HCT116 (cell line): Measurements from ENCODE around the gene KRT24.

ENCODE experiments used
- ELF1 ChIP-seq: IDR thresholded peaks from 2 replicates; pipeline ENCODE4 v1.6.1; 2012; ENCODE audit warnings: low read depth, borderline replicate concordance
- EZH2 ChIP-seq: fragments of 200-600 bp; sonication (generic); IDR thresholded peaks from 2 replicates; pipeline ENCODE4 v1.6.1; 2017; ENCODE audit warnings: antibody characterized with exemption, mixed run types
- POLR2A ChIP-seq: IDR thresholded peaks from 2 replicates; pipeline ENCODE4 v1.7.0; 2011; ENCODE audit warnings: borderline replicate concordance; ENCODE audit not compliant: insufficient read depth, insufficient read length; ENCODE audit errors: extremely low read depth
- POLR2AphosphoS5 ChIP-seq: IDR thresholded peaks from 2 replicates; pipeline ENCODE4 v1.6.1; 2011; ENCODE audit warnings: mild to moderate bottlenecking, low read depth, low read length, moderate library complexity
- TF ChIP-seq, protein P1 (sequence below): IDR thresholded peaks from 2 replicates; pipeline ENCODE4 v1.6.1; 2012
- TF ChIP-seq, protein P2 (sequence below): IDR thresholded peaks from 2 replicates; pipeline ENCODE4 v1.6.1; 2012; ENCODE audit warnings: low read depth
- TF ChIP-seq, protein P3 (sequence below), 3 experiments: fragments of 200-600 bp in 1 of 3; sonication (generic) in 1 of 3; IDR thresholded peaks in 2 of 3; conservative IDR thresholded peaks in 1 of 3; 2 replicates each; pipeline ENCODE4 v1.5.1; 2012 to 2017; ENCODE audit warnings: low read depth in 2 of 3, low read length in 2 of 3, antibody characterized with exemption in 1 of 3, borderline replicate concordance in 1 of 3, control low read depth in 1 of 3, mild to moderate bottlenecking in 1 of 3, mixed read lengths in 1 of 3, mixed run types in 1 of 3, moderate library complexity in 1 of 3; ENCODE audit not compliant: insufficient read depth in 1 of 3

DNA sequence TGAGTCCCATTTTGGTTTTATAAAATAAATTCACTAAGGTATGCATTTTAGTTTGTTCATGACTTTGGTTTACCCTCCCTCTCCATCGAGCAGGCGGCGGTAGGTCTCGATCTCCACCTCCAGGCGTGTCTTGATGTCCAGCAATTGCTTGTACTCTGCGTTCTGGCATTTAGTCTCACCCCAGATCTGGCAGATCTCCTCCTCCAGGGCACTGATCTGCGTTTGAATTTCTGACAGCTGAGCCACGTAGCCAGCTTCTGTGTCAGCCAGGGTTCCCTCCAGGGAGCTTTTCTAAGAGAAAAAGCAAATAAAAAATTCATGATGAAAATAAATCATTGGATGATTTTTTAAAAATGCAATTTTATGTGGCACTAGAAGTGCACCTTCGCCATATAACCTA, 4.2 kb downstream of the KRT24 start:
- no peak for TF ChIP-seq POLR2A
- TF ChIP-seq, protein P1, sequence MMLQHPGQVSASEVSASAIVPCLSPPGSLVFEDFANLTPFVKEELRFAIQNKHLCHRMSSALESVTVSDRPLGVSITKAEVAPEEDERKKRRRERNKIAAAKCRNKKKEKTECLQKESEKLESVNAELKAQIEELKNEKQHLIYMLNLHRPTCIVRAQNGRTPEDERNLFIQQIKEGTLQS: no peak
- no peak for TF ChIP-seq ELF1
- TF ChIP-seq, protein P2, sequence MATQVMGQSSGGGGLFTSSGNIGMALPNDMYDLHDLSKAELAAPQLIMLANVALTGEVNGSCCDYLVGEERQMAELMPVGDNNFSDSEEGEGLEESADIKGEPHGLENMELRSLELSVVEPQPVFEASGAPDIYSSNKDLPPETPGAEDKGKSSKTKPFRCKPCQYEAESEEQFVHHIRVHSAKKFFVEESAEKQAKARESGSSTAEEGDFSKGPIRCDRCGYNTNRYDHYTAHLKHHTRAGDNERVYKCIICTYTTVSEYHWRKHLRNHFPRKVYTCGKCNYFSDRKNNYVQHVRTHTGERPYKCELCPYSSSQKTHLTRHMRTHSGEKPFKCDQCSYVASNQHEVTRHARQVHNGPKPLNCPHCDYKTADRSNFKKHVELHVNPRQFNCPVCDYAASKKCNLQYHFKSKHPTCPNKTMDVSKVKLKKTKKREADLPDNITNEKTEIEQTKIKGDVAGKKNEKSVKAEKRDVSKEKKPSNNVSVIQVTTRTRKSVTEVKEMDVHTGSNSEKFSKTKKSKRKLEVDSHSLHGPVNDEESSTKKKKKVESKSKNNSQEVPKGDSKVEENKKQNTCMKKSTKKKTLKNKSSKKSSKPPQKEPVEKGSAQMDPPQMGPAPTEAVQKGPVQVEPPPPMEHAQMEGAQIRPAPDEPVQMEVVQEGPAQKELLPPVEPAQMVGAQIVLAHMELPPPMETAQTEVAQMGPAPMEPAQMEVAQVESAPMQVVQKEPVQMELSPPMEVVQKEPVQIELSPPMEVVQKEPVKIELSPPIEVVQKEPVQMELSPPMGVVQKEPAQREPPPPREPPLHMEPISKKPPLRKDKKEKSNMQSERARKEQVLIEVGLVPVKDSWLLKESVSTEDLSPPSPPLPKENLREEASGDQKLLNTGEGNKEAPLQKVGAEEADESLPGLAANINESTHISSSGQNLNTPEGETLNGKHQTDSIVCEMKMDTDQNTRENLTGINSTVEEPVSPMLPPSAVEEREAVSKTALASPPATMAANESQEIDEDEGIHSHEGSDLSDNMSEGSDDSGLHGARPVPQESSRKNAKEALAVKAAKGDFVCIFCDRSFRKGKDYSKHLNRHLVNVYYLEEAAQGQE: no peak
- TF ChIP-seq, protein P3, sequence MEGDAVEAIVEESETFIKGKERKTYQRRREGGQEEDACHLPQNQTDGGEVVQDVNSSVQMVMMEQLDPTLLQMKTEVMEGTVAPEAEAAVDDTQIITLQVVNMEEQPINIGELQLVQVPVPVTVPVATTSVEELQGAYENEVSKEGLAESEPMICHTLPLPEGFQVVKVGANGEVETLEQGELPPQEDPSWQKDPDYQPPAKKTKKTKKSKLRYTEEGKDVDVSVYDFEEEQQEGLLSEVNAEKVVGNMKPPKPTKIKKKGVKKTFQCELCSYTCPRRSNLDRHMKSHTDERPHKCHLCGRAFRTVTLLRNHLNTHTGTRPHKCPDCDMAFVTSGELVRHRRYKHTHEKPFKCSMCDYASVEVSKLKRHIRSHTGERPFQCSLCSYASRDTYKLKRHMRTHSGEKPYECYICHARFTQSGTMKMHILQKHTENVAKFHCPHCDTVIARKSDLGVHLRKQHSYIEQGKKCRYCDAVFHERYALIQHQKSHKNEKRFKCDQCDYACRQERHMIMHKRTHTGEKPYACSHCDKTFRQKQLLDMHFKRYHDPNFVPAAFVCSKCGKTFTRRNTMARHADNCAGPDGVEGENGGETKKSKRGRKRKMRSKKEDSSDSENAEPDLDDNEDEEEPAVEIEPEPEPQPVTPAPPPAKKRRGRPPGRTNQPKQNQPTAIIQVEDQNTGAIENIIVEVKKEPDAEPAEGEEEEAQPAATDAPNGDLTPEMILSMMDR (IDR thresholded peaks at IDR 0.05 in 2 of 3, conservative IDR thresholded peaks at IDR 0.05 in 1 of 3; ENCODE audit: borderline replicate concordance in 1 of 3, insufficient read depth in 1 of 3, low read depth in 2 of 3, low read length in 2 of 3): no peak
- no peak for TF ChIP-seq EZH2
- TF ChIP-seq POLR2AphosphoS5: no peak
